ENCODE data around the gene REST. TPM values are rescaled to one million over a fixed set of nuclear protein-coding genes. Genes with fewer than 3 reads are reported as not detected.
A peak's percentile ranks its signal among the peaks of the same experiment; 100 is the strongest.

Gene REST
- total and polyA plus RNA-seq, 2 donors (not counting 3 experiments of a cell fraction or from before 2014, with no cell fraction given), result 7.0 to 45.9 TPM

DNA sequence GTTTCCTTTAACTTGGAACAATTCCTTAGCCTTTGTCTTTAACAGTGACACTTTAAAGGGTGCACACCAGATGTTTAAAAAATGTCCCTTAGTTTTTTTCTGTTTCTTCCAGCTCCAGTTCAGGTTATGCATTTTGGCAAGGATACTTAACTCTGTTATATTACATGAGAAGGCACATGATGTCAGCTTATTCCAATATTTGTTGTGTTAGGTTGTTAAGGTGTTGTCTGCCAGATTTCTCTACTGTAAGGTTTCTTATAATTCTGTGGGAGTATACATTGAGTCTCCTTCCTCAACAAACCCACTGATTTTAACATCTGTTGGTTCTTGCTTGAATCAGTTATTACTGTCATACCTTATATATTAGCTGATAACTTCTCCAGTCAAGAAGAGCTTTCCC lies 33.3 kb downstream of the REST start:
- Histone ChIP-seq H3K9me3 (replicated peaks; ENCODE audit: control insufficient read depth, insufficient read depth, low read length) (no peaks in the 10 kb centered on the region), H3K4me2 (ENCODE audit: insufficient read depth, low read length) (no peak overlapping the region), H3K4me1 (ENCODE audit: control insufficient read depth, extremely low read depth, insufficient read depth, low read length) (peaks cover 10% of the 10 kb centered on the region), H3K27ac (ENCODE audit: insufficient read depth, low read depth, low read length) (no peak overlapping the region), H3K9me1 (replicated peaks; ENCODE audit: control insufficient read depth, extremely low read depth, insufficient read depth, low read length) (no peaks in the 10 kb centered on the region), H3K27me3 (ENCODE audit: control insufficient read depth in 2 of 2, insufficient read depth in 2 of 2, low read length in 2 of 2) (no peaks in the 10 kb centered on the region), H3K4me3 (replicated peaks in 1 of 3; ENCODE audit: insufficient read depth in 1 of 3, low read depth in 1 of 3, low read length in 3 of 3) (no peak overlapping the region), H3K79me2 (ENCODE audit: control insufficient read depth, insufficient read depth, low read length) (no peaks in the 10 kb centered on the region), H3K36me3 (ENCODE audit: control insufficient read depth in 2 of 2, extremely low read depth in 1 of 2, insufficient read depth in 2 of 2, low read length in 2 of 2) (no peaks in the 10 kb centered on the region), H4K20me1 (replicated peaks; ENCODE audit: control insufficient read depth, extremely low read depth, insufficient read depth, low read length) (no peaks in the 10 kb centered on the region), H2AFZ (ENCODE audit: low read depth, low read length) (no peak overlapping the region), H3K9ac (replicated peaks; ENCODE audit: extremely low read depth, insufficient read depth, low read length) (no peak overlapping the region)
- intact Hi-C loops (cut with micrococcal nuclease) (no loop called here), dilution Hi-C loops (cut with MboI; ENCODE audit: extremely low pct_ligation_motif_present, low sequenced_read_pairs) (no loop called here)
- FAIRE-seq, result peak; percentile 37
- DNase-seq (ENCODE audit: low read depth, low spot score), result no peak
- ChIA-PET CTCF (no interaction called here), POLR2A (interaction anchor here (0.6 kb wide), 1 partner anchor 23 kb away, joined by 3 read pairs; no protein-coding TSS in a partner anchor)
- TF ChIP-seq GATA2 (IDR thresholded peaks at IDR 0.05; ENCODE audit: insufficient read depth, insufficient read length, low read depth, low read length) (no peak), POLR2AphosphoS5 (IDR thresholded peaks at IDR 0.05; ENCODE audit: insufficient read depth, low read depth, low read length) (no peak), POLR2A (IDR thresholded peaks at IDR 0.05; ENCODE audit: low read depth, low read length) (no peak), FOS (IDR thresholded peaks at IDR 0.05; ENCODE audit: borderline replicate concordance, insufficient read depth, low read length) (no peak), MYC (IDR thresholded peaks at IDR 0.05; ENCODE audit: low read depth, low read length) (no peak), EZH2 (IDR thresholded peaks at IDR 0.05; ENCODE audit: borderline replicate concordance, low read depth, low read length, severe bottlenecking) (no peak), JUN (IDR thresholded peaks at IDR 0.05; ENCODE audit: borderline replicate concordance, insufficient read depth, insufficient read length, low read depth) (no peak)
- TF ChIP-seq, protein P1, sequence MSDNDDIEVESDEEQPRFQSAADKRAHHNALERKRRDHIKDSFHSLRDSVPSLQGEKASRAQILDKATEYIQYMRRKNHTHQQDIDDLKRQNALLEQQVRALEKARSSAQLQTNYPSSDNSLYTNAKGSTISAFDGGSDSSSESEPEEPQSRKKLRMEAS (IDR thresholded peaks at IDR 0.05; ENCODE audit: insufficient read depth, insufficient read length), result no peak
- TF ChIP-seq, protein P2, sequence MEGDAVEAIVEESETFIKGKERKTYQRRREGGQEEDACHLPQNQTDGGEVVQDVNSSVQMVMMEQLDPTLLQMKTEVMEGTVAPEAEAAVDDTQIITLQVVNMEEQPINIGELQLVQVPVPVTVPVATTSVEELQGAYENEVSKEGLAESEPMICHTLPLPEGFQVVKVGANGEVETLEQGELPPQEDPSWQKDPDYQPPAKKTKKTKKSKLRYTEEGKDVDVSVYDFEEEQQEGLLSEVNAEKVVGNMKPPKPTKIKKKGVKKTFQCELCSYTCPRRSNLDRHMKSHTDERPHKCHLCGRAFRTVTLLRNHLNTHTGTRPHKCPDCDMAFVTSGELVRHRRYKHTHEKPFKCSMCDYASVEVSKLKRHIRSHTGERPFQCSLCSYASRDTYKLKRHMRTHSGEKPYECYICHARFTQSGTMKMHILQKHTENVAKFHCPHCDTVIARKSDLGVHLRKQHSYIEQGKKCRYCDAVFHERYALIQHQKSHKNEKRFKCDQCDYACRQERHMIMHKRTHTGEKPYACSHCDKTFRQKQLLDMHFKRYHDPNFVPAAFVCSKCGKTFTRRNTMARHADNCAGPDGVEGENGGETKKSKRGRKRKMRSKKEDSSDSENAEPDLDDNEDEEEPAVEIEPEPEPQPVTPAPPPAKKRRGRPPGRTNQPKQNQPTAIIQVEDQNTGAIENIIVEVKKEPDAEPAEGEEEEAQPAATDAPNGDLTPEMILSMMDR (IDR thresholded peaks at IDR 0.05; ENCODE audit: extremely low read depth in 1 of 2, insufficient read depth in 1 of 2, low read depth in 1 of 2, low read length in 2 of 2), result no peak
- no TSS peak for BruUV-seq (replicated peaks)

Measured in endothelial cell of umbilical vein (primary cell).